Loucy (cell line): Measurements from ENCODE around the gene SMAD7.

Experiments used
- H2AFZ ChIP-seq: fragments of 200-600 bp; sonication (generic); 2 replicates; pipeline ENCODE4 v1.6.0; 2016; ENCODE audit warnings: antibody characterized with exemption, mild to moderate bottlenecking, low read length, moderate library complexity
- H3F3A ChIP-seq: fragments of 200-600 bp; 2 replicates; pipeline ENCODE4 v1.6.0; 2016; ENCODE audit warnings: antibody characterized with exemption, low read depth, mild to moderate bottlenecking
- H3K27me3 ChIP-seq: fragments of 200-600 bp; sonication (generic); 2 replicates; pipeline ENCODE4 v1.6.1; 2014; ENCODE audit warnings: low read length, mild to moderate bottlenecking; ENCODE audit not compliant: insufficient read depth, poor library complexity, severe bottlenecking
- H3K36me3 ChIP-seq: fragments of 200-600 bp; sonication (generic); 2 replicates; pipeline ENCODE4 v1.6.1; 2016; ENCODE audit warnings: low read length; ENCODE audit not compliant: insufficient read depth
- H3K4me1 ChIP-seq: fragments of 200-600 bp; sonication (generic); 2 replicates; pipeline ENCODE4 v1.5.1; 2014; ENCODE audit warnings: low read length, mild to moderate bottlenecking; ENCODE audit not compliant: insufficient read depth, poor library complexity, severe bottlenecking
- H3K4me2 ChIP-seq: fragments of 200-600 bp; sonication (generic); 2 replicates; pipeline ENCODE4 v1.6.0; 2014; ENCODE audit warnings: antibody characterized with exemption, low read length, low read depth, mild to moderate bottlenecking; ENCODE audit not compliant: poor library complexity, severe bottlenecking
- H3K4me3 ChIP-seq: fragments of 200-600 bp; sonication (generic); 2 replicates; pipeline ENCODE4 v1.5.1; 2014; ENCODE audit warnings: low read length, mild to moderate bottlenecking, mixed read lengths; ENCODE audit not compliant: poor library complexity, severe bottlenecking
- H3K79me2 ChIP-seq: fragments of 200-600 bp; sonication (generic); 2 replicates; pipeline ENCODE4 v1.6.1; 2014; ENCODE audit warnings: low read length; ENCODE audit not compliant: insufficient read depth
- H3K9ac ChIP-seq: fragments of 200-600 bp; sonication (generic); 2 replicates; pipeline ENCODE4 v1.6.0; 2014; ENCODE audit warnings: mild to moderate bottlenecking, low read depth, low read length, moderate library complexity; ENCODE audit not compliant: poor library complexity, severe bottlenecking
- H3K9me2 ChIP-seq: fragments of 200-600 bp; sonication (generic); replicated peaks from 2 replicates; pipeline ENCODE4 v1.6.1; 2016; ENCODE audit warnings: low read depth, low read length, mixed read lengths
- H3K9me3 ChIP-seq: fragments of 200-600 bp; sonication (generic); 2 replicates; pipeline ENCODE4 v1.6.1; 2014; ENCODE audit warnings: mild to moderate bottlenecking, antibody characterized with exemption, low read length, low read depth; ENCODE audit not compliant: insufficient read depth
- H4K20me1 ChIP-seq: fragments of 200-600 bp; sonication (generic); 2 replicates; pipeline ENCODE4 v1.6.0; 2014; ENCODE audit warnings: antibody characterized with exemption, low read length, mild to moderate bottlenecking; ENCODE audit not compliant: insufficient read depth, poor library complexity, severe bottlenecking
- EZH2phosphoT487 ChIP-seq: fragments of 200-600 bp; IDR thresholded peaks from 2 replicates; pipeline ENCODE4 v1.6.1; 2018; ENCODE audit warnings: antibody characterized with exemption, mild to moderate bottlenecking, moderate library complexity, borderline replicate concordance
- TF ChIP-seq, protein P1 (sequence below): fragments of 200-600 bp; sonication (generic); conservative IDR thresholded peaks from 2 replicates; pipeline ENCODE4 v1.5.1; 2014; ENCODE audit warnings: mild to moderate bottlenecking, antibody characterized with exemption, low read length

SMAD7 gene

DNA sequence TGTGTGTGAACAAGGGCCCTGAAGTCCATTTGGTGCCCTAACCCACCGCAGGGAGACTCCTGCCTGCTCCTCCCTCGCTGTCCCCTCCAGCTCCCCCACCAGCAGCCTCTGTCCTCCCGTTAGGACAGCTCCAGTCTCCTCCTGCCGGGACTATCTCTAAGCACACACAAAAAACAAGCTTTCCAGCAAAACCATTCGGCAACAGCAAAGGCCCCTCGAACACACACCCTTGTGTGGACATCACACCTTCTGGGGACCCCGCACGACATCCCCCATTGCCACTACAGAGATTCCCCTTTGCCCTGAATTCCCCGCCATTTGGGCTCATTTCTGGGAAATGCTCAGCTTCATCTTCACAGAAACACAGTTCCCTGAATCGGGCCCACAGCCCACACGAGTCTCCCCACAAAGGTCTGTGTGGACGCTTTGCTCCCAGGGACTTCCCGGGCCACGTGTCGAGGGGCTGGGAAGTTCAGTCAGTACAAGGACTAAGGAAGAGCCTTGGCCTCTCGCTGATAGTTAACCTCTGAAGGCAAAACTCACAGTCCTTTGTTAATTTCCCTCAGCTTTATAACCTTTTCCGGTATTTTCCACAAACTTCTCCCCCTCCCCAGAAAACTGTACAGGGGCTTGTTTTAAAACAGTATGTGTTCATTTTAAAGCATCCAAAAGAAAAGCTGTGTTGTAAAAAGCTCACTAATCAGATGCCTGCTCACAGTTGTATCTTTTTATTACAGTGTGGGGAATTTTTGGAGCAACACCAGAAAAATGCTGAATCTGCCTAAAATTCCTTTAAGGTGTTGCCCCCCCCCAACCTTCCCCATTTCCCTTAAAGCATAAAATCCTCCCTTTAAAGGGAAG lies 25.9 kb downstream of the SMAD7 start:
- Histone ChIP-seq H3K9ac (no peak overlapping the region), H3K4me2 (no peak overlapping the region), H2AFZ (no peak overlapping the region), H3K9me3 (no peaks in the 10 kb centered on the region), H3K27me3 (no peaks in the 10 kb centered on the region), H3K4me1 (peaks cover 31% of the 10 kb centered on the region), H3K36me3 (peaks cover 57% of the 10 kb centered on the region; the same call in 1 of the 2 replicates), H3K9me2 (no peaks in the 10 kb centered on the region), H3K4me3 (no peak overlapping the region), H3K79me2 (peaks cover 91% of the 10 kb centered on the region), H3F3A (no peaks in the 10 kb centered on the region), H4K20me1 (peaks cover 78% of the 10 kb centered on the region)
- TF ChIP-seq EZH2phosphoT487 = no peak
- TF ChIP-seq, protein P1, sequence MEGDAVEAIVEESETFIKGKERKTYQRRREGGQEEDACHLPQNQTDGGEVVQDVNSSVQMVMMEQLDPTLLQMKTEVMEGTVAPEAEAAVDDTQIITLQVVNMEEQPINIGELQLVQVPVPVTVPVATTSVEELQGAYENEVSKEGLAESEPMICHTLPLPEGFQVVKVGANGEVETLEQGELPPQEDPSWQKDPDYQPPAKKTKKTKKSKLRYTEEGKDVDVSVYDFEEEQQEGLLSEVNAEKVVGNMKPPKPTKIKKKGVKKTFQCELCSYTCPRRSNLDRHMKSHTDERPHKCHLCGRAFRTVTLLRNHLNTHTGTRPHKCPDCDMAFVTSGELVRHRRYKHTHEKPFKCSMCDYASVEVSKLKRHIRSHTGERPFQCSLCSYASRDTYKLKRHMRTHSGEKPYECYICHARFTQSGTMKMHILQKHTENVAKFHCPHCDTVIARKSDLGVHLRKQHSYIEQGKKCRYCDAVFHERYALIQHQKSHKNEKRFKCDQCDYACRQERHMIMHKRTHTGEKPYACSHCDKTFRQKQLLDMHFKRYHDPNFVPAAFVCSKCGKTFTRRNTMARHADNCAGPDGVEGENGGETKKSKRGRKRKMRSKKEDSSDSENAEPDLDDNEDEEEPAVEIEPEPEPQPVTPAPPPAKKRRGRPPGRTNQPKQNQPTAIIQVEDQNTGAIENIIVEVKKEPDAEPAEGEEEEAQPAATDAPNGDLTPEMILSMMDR = no peak

DNA sequence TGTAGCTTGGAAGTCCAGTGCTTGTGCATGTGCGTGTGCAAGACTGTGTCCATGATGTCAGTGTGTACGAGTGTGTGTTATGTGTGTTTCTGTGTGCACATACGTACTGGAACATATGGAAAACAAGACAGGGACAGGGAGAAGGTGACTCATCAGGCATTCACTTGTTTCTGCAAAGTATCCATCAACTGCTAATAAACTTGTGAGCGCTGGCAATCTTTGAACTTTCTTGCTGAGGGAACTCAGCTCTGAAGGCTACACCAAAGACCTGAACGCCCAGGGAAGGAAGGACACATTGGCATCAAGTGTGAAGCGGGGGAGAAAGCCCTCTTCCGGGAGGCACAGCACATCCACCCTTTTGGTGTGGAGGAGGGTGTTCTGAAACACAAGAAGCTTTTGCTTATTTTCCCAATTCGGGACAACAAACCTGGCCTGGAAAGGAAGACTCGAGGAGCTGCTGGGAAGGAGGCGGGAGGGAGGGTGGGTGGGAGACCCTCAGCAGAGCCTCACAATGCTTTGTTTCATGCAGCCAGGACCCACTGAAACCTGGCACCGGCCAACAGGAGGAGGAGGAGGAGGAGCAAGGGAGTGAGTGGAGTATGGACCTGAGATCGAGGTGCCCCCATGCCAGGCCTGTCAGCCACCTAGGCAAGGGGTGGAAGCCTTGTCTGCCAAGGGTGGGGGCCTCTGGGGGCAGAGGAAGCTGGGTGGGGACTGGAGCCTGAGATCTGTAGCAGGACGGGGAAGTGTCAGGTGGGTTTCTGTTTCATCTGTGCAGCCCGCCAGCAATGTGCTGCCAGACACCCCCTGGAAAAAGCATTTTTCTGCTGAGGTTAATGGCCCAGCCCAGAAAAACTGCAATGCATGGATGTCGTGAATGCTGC lies 26.8 kb downstream of the SMAD7 start:
- no peak overlapping the region for H3K4me2 ChIP-seq
- TF ChIP-seq EZH2phosphoT487 = no peak
- TF ChIP-seq, protein P1 = no peak
- no peaks in the 10 kb centered on the region for H3K9me3 ChIP-seq
- peaks cover 65% of the 10 kb centered on the region; the same call in 1 of the 2 replicates for H3K36me3 ChIP-seq
- peaks cover 22% of the 10 kb centered on the region for H3K4me1 ChIP-seq
- peaks cover 69% of the 10 kb centered on the region for H4K20me1 ChIP-seq
- H3K27me3 ChIP-seq = no peaks in the 10 kb centered on the region
- no peaks in the 10 kb centered on the region for H3K9me2 ChIP-seq
- peaks cover 83% of the 10 kb centered on the region for H3K79me2 ChIP-seq
- H3F3A ChIP-seq = no peaks in the 10 kb centered on the region
- no peak overlapping the region for H2AFZ ChIP-seq
- H3K9ac ChIP-seq = no peak overlapping the region
- H3K4me3 ChIP-seq = no peak overlapping the region

DNA sequence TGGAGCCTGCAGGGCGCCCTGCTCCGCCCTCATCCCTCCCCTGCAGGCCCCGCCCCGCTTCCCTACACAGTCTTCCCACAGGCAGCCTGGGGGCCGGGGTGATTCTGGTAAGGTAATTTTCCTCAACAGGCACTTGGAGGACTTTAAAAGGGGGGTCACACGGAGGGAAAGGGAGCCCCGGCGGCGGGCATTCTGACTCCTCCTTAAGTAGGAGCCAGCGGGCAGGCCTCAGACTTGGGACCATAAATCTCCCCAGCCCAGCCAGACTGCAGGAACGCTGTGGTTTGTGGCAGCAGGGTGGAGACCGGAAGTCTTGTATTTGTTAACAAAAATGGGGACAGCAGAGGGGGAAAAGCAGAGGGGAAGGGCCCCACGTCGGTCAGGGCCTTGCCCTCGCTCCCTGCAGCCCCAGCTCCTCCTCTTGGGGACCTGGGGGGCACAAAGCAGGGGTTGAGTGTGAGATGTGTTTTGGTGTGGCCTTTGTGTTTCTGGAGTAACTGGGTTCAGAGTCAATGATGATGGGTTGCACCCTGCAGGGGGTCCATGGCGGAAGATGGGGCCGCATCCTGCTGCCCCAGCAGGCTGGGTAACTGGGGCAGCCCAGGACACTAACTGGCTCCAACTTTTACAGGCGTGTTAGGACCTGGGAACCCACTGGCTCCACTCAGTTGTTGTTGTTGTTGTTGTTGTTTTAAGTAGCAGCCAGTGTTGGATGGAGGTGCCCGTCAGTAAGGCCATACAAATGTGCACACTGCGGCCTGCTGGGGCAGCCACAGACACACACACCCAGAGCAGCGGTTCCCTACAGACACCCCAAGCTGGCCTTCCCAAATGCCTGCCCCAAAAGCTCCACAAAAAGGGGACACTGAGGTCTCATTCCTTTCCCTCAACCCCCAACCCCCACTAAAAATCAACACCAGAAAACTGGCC lies 27.7 kb downstream of the SMAD7 start:
- peaks cover 62% of the 10 kb centered on the region for H4K20me1 ChIP-seq
- no peak overlapping the region for H3K4me2 ChIP-seq
- no peaks in the 10 kb centered on the region for H3F3A ChIP-seq
- H3K9ac ChIP-seq = no peak overlapping the region
- H2AFZ ChIP-seq = no peak overlapping the region
- H3K36me3 ChIP-seq = peaks cover 69% of the 10 kb centered on the region; the same call in 1 of the 2 replicates
- no peaks in the 10 kb centered on the region for H3K27me3 ChIP-seq
- H3K4me3 ChIP-seq = no peak overlapping the region
- H3K9me3 ChIP-seq = no peaks in the 10 kb centered on the region
- H3K9me2 ChIP-seq = no peaks in the 10 kb centered on the region
- peaks cover 75% of the 10 kb centered on the region for H3K79me2 ChIP-seq
- H3K4me1 ChIP-seq = peaks cover 15% of the 10 kb centered on the region
- TF ChIP-seq EZH2phosphoT487 = no peak
- TF ChIP-seq, protein P1 = no peak
